Stimulated activated CD4-positive, alpha-beta T cell treated with anti-CD3 and anti-CD28 coated beads, Interleukin-1b, Interleukin-23, amount 100 ng/mL, for 4 hours (primary cell): ENCODE results near the gene RNF141.

ENCODE experiments used
- DNase-seq, 2 donors: peaks; one replicate each; pipeline ENCODE4 v3.0.0-alpha.2; 2020; ENCODE audit warnings: low read depth in 2 of 2

Gene RNF141

GRCh38 chr11:10561043-10561818, 20.2 kb upstream of the RNF141 start:
- DNase-seq: no peak

GRCh38 chr11:10558288-10558687, 17.3 kb upstream of the RNF141 start:
- no peak for DNase-seq

- no peak for DNase-seq
These were observed 15.6 kb upstream of the RNF141 start for GRCh38 chr11:10556590-10556989.

GRCh38 chr11:10551845-10552352, 10.9 kb upstream of the RNF141 start:
- DNase-seq: no peak

- DNase-seq: no peak
These were observed 10.3 kb upstream of the RNF141 start for GRCh38 chr11:10551290-10551592.

- no peak for DNase-seq
These were observed 9.7 kb upstream of the RNF141 start for GRCh38 chr11:10550503-10551289.

- no peak for DNase-seq
These were observed 3.8 kb upstream of the RNF141 start for GRCh38 chr11:10544491-10545465.

GRCh38 chr11:10543782-10544181, 2.8 kb upstream of the RNF141 start:
- DNase-seq: no peak

GRCh38 chr11:10542776-10543175, 1.8 kb upstream of the RNF141 start:
- no peak for DNase-seq

- DNase-seq: no peak
These were observed 559 bp upstream of the RNF141 start for GRCh38 chr11:10541561-10541930.

- peak in 1 of 2 donors; percentile 6 for DNase-seq
These were observed 457 bp downstream of the RNF141 start for GRCh38 chr11:10540546-10540914.

GRCh38 chr11:10539339-10539738, 1.6 kb downstream of the RNF141 start:
- DNase-seq: no peak

- no peak for DNase-seq
These were observed 2.1 kb downstream of the RNF141 start for GRCh38 chr11:10538924-10539323.

- no peak for DNase-seq
These were observed 3.4 kb downstream of the RNF141 start for GRCh38 chr11:10537600-10537999.

- no peak for DNase-seq
These were observed 6.7 kb downstream of the RNF141 start for GRCh38 chr11:10534316-10534715.

GRCh38 chr11:10533323-10533722, 7.7 kb downstream of the RNF141 start:
- no peak for DNase-seq

GRCh38 chr11:10532526-10532925, 8.5 kb downstream of the RNF141 start:
- DNase-seq: no peak

- DNase-seq: no peak
These were observed 11.7 kb downstream of the RNF141 start for GRCh38 chr11:10529279-10529678.

- DNase-seq: no peak
These were observed 12.9 kb downstream of the RNF141 start for GRCh38 chr11:10528121-10528520.

GRCh38 chr11:10526974-10527918, 13.7 kb downstream of the RNF141 start:
- no peak for DNase-seq

- DNase-seq: no peak
These were observed 16.5 kb downstream of the RNF141 start for GRCh38 chr11:10524471-10524870.
